HepG2 (cell line): ENCODE data around the gene KIAA0040. TPM values are rescaled to one million over a fixed set of nuclear protein-coding genes. Genes with fewer than 3 reads are reported as not detected.

Experiments used
- ATAC-seq: fragments of 200-7000 bp; cut with Tn5 transposase; 3 replicates; pipeline ENCODE4 v1.9.1; 2020; ENCODE audit warnings: mild to moderate bottlenecking, moderate library complexity
- BruUV-seq: library from RNA; stranded (reverse); fragments of 400-500 nt; replicated peaks from 2 replicates; lab custom pipeline; 2021; lab: Mats Ljungman, UMichigan
- CTCF ChIA-PET: fragments of 300-600 bp; formaldehyde crosslinking; extraction: SDS; loops from one replicate; lab custom pipeline; 2021; ENCODE audit warnings: low total read pairs, inconsistent platforms, low intra/inter-chr PET ratio; lab: Yijun Ruan, JAX
- POLR2A ChIA-PET: fragments of 350-600 bp; sonication (Branson Sonifier 250); formaldehyde crosslinking; loops from one replicate; lab custom pipeline; 2020; ENCODE audit warnings: antibody characterized with exemption, inconsistent platforms; lab: Yijun Ruan, JAX
- DNase-seq: peaks from one replicate; pipeline ENCODE4 v3.0.0-alpha.2; 2015; ENCODE audit warnings: low spot score
- FAIRE-seq: peaks from 3 replicates; lab custom pipeline; 2011; peaks lifted over from hg19 to GRCh38; lab: Jason Lieb, UNC
- H2AFZ ChIP-seq: one replicate; pipeline ENCODE4 v1.6.1; 2011; ENCODE audit warnings: low read length, inconsistent platforms
- H3K27ac ChIP-seq: fragments of 300-600 bp; 3 replicates; pipeline ENCODE4 v1.8.0; 2011; ENCODE audit warnings: mixed run types, mild to moderate bottlenecking, mixed read lengths, low read length, inconsistent platforms; ENCODE audit not compliant: insufficient read depth; ENCODE audit errors: extremely low read length
- H3K27me3 ChIP-seq, 2 experiments: fragments of 200-600 bp in 1 of 2; 2 replicates in 1 of 2; 3 replicates in 1 of 2; pipeline versions ENCODE4 v1.6.0 to v1.8.0; 2011; ENCODE audit warnings: low read length in 2 of 2, mild to moderate bottlenecking in 2 of 2, moderate library complexity in 2 of 2, inconsistent platforms in 1 of 2; ENCODE audit not compliant: insufficient read depth in 2 of 2, control insufficient read depth in 1 of 2
- H3K36me3 ChIP-seq, 2 experiments: fragments of 200-600 bp in 1 of 2; replicated peaks in 1 of 2; 2 replicates in 1 of 2; 3 replicates in 1 of 2; pipeline versions ENCODE4 v1.5.1 to v1.8.0; 2011; ENCODE audit warnings: low read length in 2 of 2, inconsistent platforms in 1 of 2; ENCODE audit not compliant: insufficient read depth in 2 of 2, control insufficient read depth in 1 of 2
- H3K4me1 ChIP-seq: 2 replicates; pipeline ENCODE4 v1.5.1; 2012; ENCODE audit warnings: low read length, inconsistent platforms; ENCODE audit not compliant: insufficient read depth
- H3K4me2 ChIP-seq: 2 replicates; pipeline ENCODE4 v1.6.0; 2011; ENCODE audit warnings: low read depth, low read length, inconsistent platforms
- H3K4me3 ChIP-seq, 3 experiments: fragments of 200-600 bp in 1 of 3; sonication (generic), shearing (Covaris generic) in 1 of 3; replicated peaks in 1 of 3; 2 replicates each; pipeline ENCODE4 v1.5.1; 2011 to 2016; ENCODE audit warnings: low read length in 3 of 3, inconsistent platforms in 2 of 3, low read depth in 2 of 3, mild to moderate bottlenecking in 2 of 3, control low read depth in 1 of 3, mixed read lengths in 1 of 3; ENCODE audit not compliant: insufficient read depth in 1 of 3
- H3K79me2 ChIP-seq: one replicate; pipeline ENCODE4 v1.6.1; 2011; ENCODE audit warnings: low read length, inconsistent platforms; ENCODE audit not compliant: insufficient read depth
- H3K9ac ChIP-seq: 2 replicates; pipeline ENCODE4 v1.6.0; 2011; ENCODE audit warnings: mild to moderate bottlenecking, low read depth, low read length, inconsistent platforms; ENCODE audit not compliant: insufficient read depth
- H3K9me3 ChIP-seq: 2 replicates; pipeline ENCODE4 v1.5.1; 2012; ENCODE audit warnings: mild to moderate bottlenecking, low read length
- H4K20me1 ChIP-seq: 2 replicates; pipeline ENCODE4 v1.6.0; 2011; ENCODE audit warnings: inconsistent platforms, mild to moderate bottlenecking, low read length, moderate library complexity; ENCODE audit not compliant: insufficient read depth
- ATF6 ChIP-seq: sonication (generic); formaldehyde crosslinking; conservative IDR thresholded peaks from 2 replicates; pipeline ENCODE4 v1.4.0; 2020; ENCODE audit warnings: missing genetic modification reagents
- MLX ChIP-seq: IDR thresholded peaks from 2 replicates; pipeline ENCODE4 v1.6.1; 2016
- NKX3-1 ChIP-seq: sonication (generic); formaldehyde crosslinking; IDR thresholded peaks from 2 replicates; pipeline ENCODE4 v1.5.0; 2020; ENCODE audit warnings: missing genetic modification reagents
- RFXANK ChIP-seq: IDR thresholded peaks from 2 replicates; pipeline ENCODE4 v1.6.1; 2016
- ZNF331 ChIP-seq: sonication (generic); formaldehyde crosslinking; IDR thresholded peaks from 2 replicates; pipeline ENCODE4 v1.4.0; 2020; ENCODE audit warnings: missing genetic modification reagents
- WGBS: methylation state at CpG from one replicate; pipeline ENCODE4 v1.1.6; 2017; ENCODE audit warnings: low lambda C conversion rate; 5-methylcytosine and 5-hydroxymethylcytosine counted together
- in situ Hi-C: cut with HindIII; loops from 2 replicates; pipeline ENCODE4 v1.10.0; 2017; ENCODE audit warnings: low pct_unique_long_range_greater_than_20kb; ENCODE audit not compliant: extremely low pct_ligation_motif_present
- intact Hi-C: fragments of 100-400 bp; cut with micrococcal nuclease; formaldehyde crosslinking; loops from one replicate; pipeline ENCODE4 v1.10.0; 2022; ENCODE audit not compliant: unreplicated experiment
- polyA plus RNA-seq, 8 experiments: library from polyadenylated mRNA; depleted of rRNA in 3 of 8; stranded (reverse) in 7 of 8; unstranded in 1 of 8; fragments of >200 nt; fragmentation: Illumina TruSeq in 4 of 8; extraction: Trizol in 4 of 8; gene quantifications; 2 replicates each; pipeline versions ENCODE4 v1.2.1 to v1.2.3, GENCODE V29; 2011 to 2016; ENCODE audit warnings: low read depth in 4 of 8, missing spikeins in 1 of 8, mixed read lengths in 1 of 8; ENCODE audit not compliant: insufficient read depth in 1 of 8
- total RNA-seq, 5 experiments: library from RNA; depleted of rRNA; stranded (reverse); fragments of >200 nt; fragmentation: Illumina TruSeq; extraction: Trizol; gene quantifications; 2 replicates each; pipeline ENCODE4 v1.2.3, GENCODE V29; 2016; ENCODE audit warnings: low read depth in 1 of 5
- TF ChIP-seq, protein P1 (sequence below): sonication (generic); formaldehyde crosslinking; IDR thresholded peaks from 2 replicates; pipeline ENCODE4 v1.9.0; 2021; ENCODE audit warnings: missing genetic modification reagents, mild to moderate bottlenecking, borderline replicate concordance

Gene KIAA0040
- total and polyA plus RNA-seq, 2 of the 13 experiments (the other 11 are each of a cell fraction or from before 2014, with no cell fraction given), result 0.24 to 0.26 TPM

- WGBS, result 19% methylated on average over 7 of the region's 7 CpGs
- Histone ChIP-seq H3K27me3 (0 out of 5 replicates have a peak, but pooled peaks cover 0 to 3% of the 10 kb centered on the region in 2 experiments), H3K27ac (no peak overlapping the region), H3K4me3 (no peak overlapping the region), H4K20me1 (no peaks in the 10 kb centered on the region), H3K9ac (no peak overlapping the region), H3K4me1 (no peaks in the 10 kb centered on the region), H2AFZ (no peak overlapping the region), H3K36me3 (no peaks in the 10 kb centered on the region), H3K4me2 (no peak overlapping the region), H3K79me2 (no peaks in the 10 kb centered on the region), H3K9me3 (no peaks in the 10 kb centered on the region)
- ATAC-seq (no peak), DNase-seq (no peak), FAIRE-seq (no peak)
- in situ Hi-C loops, result no loop called here
- intact Hi-C loops, result no loop called here
- no TSS peak for BruUV-seq
- CTCF ChIA-PET, result no interaction called here
- POLR2A ChIA-PET, result no interaction called here
- TF ChIP-seq RFXANK (CRISPR knock-in tag), result no peak
- TF ChIP-seq, protein P1, sequence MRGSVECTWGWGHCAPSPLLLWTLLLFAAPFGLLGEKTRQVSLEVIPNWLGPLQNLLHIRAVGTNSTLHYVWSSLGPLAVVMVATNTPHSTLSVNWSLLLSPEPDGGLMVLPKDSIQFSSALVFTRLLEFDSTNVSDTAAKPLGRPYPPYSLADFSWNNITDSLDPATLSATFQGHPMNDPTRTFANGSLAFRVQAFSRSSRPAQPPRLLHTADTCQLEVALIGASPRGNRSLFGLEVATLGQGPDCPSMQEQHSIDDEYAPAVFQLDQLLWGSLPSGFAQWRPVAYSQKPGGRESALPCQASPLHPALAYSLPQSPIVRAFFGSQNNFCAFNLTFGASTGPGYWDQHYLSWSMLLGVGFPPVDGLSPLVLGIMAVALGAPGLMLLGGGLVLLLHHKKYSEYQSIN (CRISPR knock-in tag), result no peak
- TF ChIP-seq MLX (CRISPR knock-in tag), result no peak
- no peak for TF ChIP-seq ATF6 (CRISPR knock-in tag)
- TF ChIP-seq NKX3-1 (CRISPR knock-in tag), result no peak
- no peak for TF ChIP-seq ZNF331 (CRISPR knock-in tag)
- TF ChIP-seq, all 625 proteins: peak for 0
Measured at GRCh38 chr1:175200678-175201521, 8.3 kb upstream of the KIAA0040 start.
